GM18508 (cell line): ENCODE results near the gene NCAM1.

ENCODE experiments used
- ATAC-seq: cut with Tn5 transposase; IDR thresholded peaks from one replicate; pipeline ENCODE4 v1.9.1; 2021; ENCODE audit warnings: moderate number of reproducible peaks; ENCODE audit not compliant: insufficient read depth, unreplicated experiment

Gene NCAM1

GRCh38 chr11:113243696-113244095 is 282.5 kb downstream of the NCAM1 start:
- ATAC-seq = no peak

GRCh38 chr11:113245216-113245615 is 284.0 kb downstream of the NCAM1 start:
- no peak for ATAC-seq

GRCh38 chr11:113247221-113247620 is 286.0 kb downstream of the NCAM1 start:
- no peak for ATAC-seq

- ATAC-seq = no peak
Observed at GRCh38 chr11:113247966-113248365, 286.7 kb downstream of the NCAM1 start.

DNA sequence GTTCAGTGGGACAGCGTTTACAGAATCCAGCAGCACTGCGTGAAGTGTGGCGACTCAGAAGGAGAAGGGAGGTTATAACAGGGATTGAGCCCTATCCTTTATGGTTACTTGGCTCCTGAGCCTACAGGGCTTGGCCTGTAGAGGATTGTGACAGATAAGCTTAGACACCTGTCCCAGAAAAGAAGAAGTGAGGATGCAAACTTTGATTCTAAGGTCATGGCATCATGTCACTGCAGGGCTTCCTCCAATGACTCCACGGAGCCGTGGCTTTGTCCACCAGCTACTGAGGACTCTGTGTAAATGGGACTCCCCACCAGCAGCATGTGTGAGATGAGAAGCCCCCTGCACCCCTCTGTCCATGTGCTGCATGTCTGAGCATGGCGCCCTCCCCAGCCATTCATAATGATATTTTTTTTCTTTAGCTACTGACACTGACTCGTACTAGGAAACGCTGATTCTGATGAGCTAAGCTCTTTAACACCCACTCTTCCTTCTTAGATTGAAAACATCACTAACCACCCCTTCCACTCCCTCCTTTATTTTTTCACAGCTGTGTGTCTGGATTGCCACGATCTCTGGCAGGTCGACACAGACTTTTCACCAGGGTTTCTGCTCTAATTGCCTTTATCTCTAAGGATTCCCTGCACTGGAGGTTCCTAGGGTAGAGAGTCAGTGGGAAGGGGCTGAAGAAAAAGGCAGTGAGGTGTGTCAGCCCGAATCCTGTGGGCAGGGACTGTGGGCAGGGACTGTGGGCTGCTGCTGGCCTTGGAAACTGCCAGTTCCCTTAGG is 287.7 kb downstream of the NCAM1 start:
- ATAC-seq = no peak

GRCh38 chr11:113249491-113249763 is 288.2 kb downstream of the NCAM1 start:
- ATAC-seq = no peak

DNA sequence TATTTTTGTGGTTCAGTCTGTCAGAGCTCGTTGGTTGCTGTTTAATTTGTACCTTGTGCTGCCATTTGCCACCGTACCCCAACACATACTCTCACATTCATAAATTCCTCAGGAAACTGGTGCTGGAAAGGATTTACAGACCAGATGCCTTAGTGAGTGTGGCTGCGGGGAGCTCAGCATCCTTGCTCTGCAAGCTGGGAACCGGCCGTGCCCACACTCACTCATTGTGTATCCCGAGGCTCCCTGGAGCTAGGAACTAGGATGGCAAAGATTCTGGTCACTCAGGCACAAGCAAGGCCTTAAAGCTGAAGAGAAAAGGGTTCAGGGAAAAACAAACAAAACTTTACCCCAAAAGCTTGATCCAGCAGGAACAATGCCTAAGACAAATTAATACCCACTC is 288.6 kb downstream of the NCAM1 start:
- ATAC-seq = no peak

DNA sequence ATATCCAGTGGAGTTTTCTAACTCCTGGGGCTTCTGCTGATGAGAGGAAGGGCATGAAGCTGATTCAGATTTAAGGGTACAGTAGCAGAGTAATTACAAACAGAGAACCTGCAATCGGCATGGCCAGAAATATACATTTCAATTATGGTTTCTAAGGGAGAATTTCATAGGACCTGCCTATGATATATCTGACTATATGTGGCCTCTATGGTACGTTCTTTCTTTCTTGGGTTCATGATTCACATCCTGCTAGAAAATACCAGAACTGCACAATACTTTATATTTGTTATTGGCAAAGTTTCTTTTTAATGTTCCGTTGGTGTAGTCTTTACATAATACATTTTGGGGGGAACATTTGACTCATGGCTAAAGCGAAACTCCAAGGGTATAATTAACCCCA is 290.1 kb downstream of the NCAM1 start:
- no peak for ATAC-seq

GRCh38 chr11:113253406-113253805 is 292.2 kb downstream of the NCAM1 start:
- no peak for ATAC-seq

DNA sequence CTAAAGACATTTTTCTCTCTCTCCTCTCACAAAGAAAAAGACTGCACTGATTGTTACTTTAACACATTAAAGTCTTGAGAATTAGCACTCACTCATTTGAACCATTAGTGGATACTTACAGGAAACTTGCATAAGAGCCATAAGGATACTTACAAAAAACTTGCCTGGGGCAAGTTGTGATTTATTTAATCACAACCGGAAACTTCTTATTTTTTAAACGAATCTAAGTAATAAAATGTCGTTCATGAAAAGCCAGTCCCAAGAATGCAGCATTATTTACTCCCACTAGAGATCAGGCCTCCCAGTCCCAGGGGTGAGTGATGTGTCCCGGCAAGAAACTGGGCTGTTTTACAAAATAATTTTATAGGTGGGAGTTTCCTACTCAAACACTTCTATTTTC is 293.9 kb downstream of the NCAM1 start:
- ATAC-seq = no peak

DNA sequence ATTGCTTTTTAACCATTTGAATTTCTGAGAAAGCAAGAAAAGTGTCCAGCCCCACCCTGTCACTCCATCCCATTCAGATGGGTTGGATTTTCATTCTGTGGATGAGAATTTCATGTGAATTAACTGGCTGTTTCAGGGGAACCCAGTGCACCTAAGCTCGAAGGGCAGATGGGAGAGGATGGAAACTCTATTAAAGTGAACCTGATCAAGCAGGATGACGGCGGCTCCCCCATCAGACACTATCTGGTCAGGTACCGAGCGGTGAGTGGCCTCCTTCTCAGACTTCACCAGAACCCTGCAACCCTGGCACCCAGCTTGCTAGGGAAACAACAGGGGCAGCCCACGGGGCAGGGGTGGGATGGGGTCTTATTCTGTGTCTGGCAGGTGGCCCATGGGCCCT is 294.5 kb downstream of the NCAM1 start:
- ATAC-seq = no peak

DNA sequence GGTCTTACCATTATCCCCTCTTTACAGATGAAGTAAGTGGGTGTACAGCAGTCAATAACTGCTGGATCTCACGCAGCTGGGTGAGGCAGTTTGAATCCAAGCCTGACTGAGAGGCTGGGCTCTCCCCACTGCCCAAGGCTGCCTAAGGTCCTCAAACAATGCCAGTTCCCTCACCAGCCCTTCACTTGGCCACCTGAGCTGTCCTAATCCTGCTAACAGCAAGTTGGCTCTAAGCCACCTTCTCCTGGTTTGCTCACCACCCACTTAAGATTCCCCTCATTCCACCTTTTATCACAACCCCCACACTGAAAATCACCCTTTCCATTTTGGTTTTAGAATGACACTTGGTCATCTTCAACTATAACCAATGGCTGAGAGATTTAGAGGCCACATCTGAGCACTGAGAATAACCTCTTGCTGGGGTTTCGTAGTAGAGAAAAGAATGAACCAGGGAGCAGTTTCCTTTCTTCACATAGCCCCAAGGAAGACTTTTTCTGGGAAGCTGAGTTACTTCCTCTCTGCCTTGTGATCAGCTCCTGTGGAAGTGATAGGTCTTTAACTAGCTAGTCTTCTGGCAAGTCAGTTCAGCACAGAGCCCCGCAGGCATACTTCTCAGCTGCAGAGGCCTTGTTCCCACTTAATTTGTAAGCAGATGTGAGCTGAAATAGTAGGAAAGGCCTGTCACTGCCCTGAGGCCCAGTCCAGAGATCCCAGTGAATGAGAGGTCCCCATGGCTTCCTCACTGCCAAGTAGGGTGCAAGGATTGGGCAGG is 295.4 kb downstream of the NCAM1 start:
- ATAC-seq = no peak

GRCh38 chr11:113260096-113260425 is 298.8 kb downstream of the NCAM1 start:
- no peak for ATAC-seq

GRCh38 chr11:113260541-113260940 is 299.3 kb downstream of the NCAM1 start:
- ATAC-seq = no peak

DNA sequence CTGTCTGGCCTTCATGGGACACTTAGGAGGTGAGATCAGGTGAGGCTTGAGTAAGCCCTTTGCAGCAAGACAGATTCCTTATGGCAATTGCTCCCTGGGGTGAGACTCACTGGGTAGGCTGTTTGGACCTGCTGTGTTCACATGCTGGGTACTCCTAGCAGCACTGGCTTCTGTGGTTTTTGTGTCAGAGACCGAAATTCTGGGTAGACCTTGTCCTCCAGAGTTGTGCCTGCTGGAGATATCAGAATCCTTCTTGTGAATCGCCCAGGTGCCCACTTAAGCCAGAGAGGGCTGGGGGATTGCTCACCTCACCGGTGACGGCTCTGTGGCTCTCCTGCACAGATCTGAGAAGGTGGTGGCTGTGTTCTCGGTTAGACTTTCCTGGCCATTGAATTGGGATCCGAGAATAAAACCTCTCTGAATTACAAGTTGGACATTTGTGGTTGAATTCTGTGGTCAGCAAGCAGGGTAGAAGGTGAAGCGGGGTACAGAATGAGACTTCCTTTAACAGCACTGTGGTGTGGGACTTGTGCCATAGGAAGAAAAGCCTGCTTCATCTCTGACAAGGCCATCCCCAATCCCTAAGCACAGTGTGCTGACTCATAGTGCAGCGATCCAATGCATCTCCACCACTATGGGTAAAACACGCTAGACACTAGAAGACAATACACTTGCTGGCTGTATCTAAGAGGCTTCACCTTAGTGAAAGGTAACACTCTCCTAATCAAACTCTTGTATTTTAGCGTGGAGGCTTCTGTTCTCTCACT is 300.7 kb downstream of the NCAM1 start:
- no peak for ATAC-seq

GRCh38 chr11:113262594-113262993 is 301.4 kb downstream of the NCAM1 start:
- ATAC-seq = no peak

- ATAC-seq = no peak
Observed at GRCh38 chr11:113263458-113264259, 302.4 kb downstream of the NCAM1 start.

DNA sequence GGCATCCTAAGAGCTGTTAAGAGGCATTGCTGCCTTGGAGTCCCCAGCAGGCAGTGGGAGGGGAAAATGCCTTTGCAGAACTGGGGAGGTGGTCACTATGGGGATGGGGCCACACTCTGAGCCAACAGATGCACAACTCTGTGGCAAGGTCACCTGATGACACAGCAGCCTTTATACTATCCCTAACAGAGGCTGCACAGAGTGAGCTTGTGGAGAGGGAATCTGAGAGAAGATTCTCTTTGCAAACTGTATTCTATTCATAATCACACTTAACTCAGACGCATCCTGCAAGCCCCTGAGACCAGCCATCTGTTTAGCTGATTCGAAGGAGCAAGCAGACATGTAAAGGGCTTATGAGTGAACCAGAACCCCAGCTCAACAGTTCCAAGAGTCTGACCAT is 304.1 kb downstream of the NCAM1 start:
- no peak for ATAC-seq

DNA sequence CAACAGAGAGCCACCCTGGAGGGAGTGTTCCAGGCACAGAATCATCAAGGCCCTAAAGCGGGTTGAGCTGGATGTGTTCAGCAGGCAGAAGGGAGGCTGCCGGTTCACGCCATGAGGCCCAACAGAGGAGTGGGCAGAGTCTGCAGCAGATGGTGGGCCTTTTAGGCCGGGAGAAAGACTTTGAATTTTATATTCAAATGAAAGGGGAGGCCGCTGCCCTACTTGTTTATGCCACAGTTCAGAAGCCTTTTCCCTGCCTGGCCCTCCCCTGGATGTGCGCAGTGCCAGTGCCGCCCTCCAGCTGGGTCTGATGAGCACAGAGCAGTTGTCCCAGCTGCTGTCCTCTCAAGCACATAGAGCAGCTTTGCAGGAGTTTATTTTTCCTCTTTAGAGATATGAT is 306.3 kb downstream of the NCAM1 start:
- no peak for ATAC-seq

DNA sequence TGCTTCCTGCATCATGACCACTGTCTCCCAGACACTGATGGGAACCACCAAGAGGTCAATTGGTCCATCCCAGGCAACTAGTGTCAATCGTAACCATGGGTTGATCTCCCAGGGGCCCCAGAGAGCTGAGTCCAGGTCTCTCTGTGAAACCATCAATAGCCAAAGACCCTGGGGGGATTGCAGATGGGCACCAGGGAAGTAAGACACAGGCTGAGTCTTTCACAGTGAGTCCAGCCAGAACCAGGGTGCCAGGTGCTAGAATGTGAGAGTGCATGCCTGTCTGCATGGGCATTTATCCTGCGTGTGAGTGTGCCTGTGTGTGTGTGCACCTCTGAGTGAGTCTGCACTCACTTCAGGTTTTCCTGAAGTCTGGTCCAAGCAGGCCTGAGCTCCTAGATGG is 307.9 kb downstream of the NCAM1 start:
- no peak for ATAC-seq

GRCh38 chr11:113269636-113270035 is 308.4 kb downstream of the NCAM1 start:
- ATAC-seq = no peak
